CD4-positive, alpha-beta T cell (primary cell): Measurements from ENCODE around the gene RASSF8. TPM values are rescaled to one million over a fixed set of nuclear protein-coding genes. Genes with fewer than 3 reads are reported as not detected.
A peak's percentile ranks its signal among the peaks of the same experiment; 100 is the strongest.

Experiments used
- ATAC-seq: fragments of 200-7000 bp; cut with Tn5 transposase; one replicate; pipeline ENCODE4 v1.10.0; 2022; ENCODE audit warnings: mild to moderate bottlenecking; ENCODE audit not compliant: poor library complexity
- CTCF ChIA-PET: fragments of 350-600 bp; sonication (Branson Sonifier 250); formaldehyde crosslinking; loops from one replicate; lab custom pipeline; 2021; ENCODE audit warnings: antibody characterized with exemption, inconsistent platforms; lab: Charles Lee
- POLR2A ChIA-PET: fragments of 350-600 bp; sonication (Branson Sonifier 250); formaldehyde crosslinking; loops from one replicate; lab custom pipeline; 2021; ENCODE audit warnings: antibody characterized with exemption, inconsistent platforms; lab: Charles Lee
- DNase-seq, 14 experiments: peaks; one replicate each; pipeline ENCODE4 v3.0.0-alpha.2; 2013 to 2020; ENCODE audit warnings: mixed read lengths in 2 of 14
- H3K27ac ChIP-seq, 2 donors: one replicate each; pipeline versions ENCODE4 v1.5.1 to v1.7.0; 2013; ENCODE audit warnings: low read length in 2 of 2, low read depth in 1 of 2, mild to moderate bottlenecking in 1 of 2
- H3K27me3 ChIP-seq, 2 experiments: 1 replicate in 1 of 2; 2 replicates in 1 of 2; pipeline versions ENCODE4 v1.6.1 to v1.7.0; 2013; ENCODE audit warnings: low read length in 2 of 2, control low read depth in 1 of 2, mild to moderate bottlenecking in 1 of 2, moderate library complexity in 1 of 2; ENCODE audit not compliant: insufficient read depth in 2 of 2, control insufficient read depth in 1 of 2
- H3K36me3 ChIP-seq: one replicate; pipeline ENCODE4 v1.6.1; 2013; ENCODE audit warnings: low read length, control low read depth; ENCODE audit not compliant: insufficient read depth
- H3K4me1 ChIP-seq: one replicate; pipeline ENCODE4 v1.6.1; 2013; ENCODE audit warnings: low read length, control low read depth; ENCODE audit not compliant: insufficient read depth
- H3K4me3 ChIP-seq: one replicate; pipeline ENCODE4 v1.5.1; 2013; ENCODE audit warnings: mild to moderate bottlenecking, low read length, moderate library complexity
- H3K9me3 ChIP-seq, 2 experiments: 1 replicate in 1 of 2; 2 replicates in 1 of 2; pipeline versions ENCODE4 v1.6.1 to v1.7.0; 2013; ENCODE audit warnings: low read length in 2 of 2, mild to moderate bottlenecking in 2 of 2, control low read depth in 1 of 2, moderate library complexity in 1 of 2; ENCODE audit not compliant: control insufficient read depth in 1 of 2, insufficient read depth in 1 of 2
- H3K27ac Mint-ChIP-seq: one replicate; pipeline ENCODE4 v1.8.0; 2020; ENCODE audit warnings: mixed read lengths
- H3K27me3 Mint-ChIP-seq: one replicate; pipeline ENCODE4 v1.8.0; 2021; ENCODE audit warnings: mixed read lengths
- H3K36me3 Mint-ChIP-seq: one replicate; pipeline ENCODE4 v1.8.0; 2021; ENCODE audit warnings: low read depth, mixed read lengths
- H3K4me1 Mint-ChIP-seq: one replicate; pipeline ENCODE4 v1.8.0; 2021; ENCODE audit warnings: low read depth, mixed read lengths
- H3K4me3 Mint-ChIP-seq: one replicate; pipeline ENCODE4 v1.8.0; 2020; ENCODE audit warnings: mild to moderate bottlenecking, mixed read lengths
- H3K9me3 Mint-ChIP-seq: one replicate; pipeline ENCODE4 v1.8.0; 2020; ENCODE audit warnings: mixed read lengths
- CTCF ChIP-seq: fragments of 200-600 bp; IDR thresholded peaks from one replicate; pipeline ENCODE4 v1.8.0; 2022; ENCODE audit warnings: antibody characterized with exemption, mild to moderate bottlenecking
- intact Hi-C, 2 experiments: fragments of 100-400 bp; cut with DNase I in 1 of 2; cut with micrococcal nuclease in 1 of 2; formaldehyde crosslinking; loops; one replicate each; pipeline versions ENCODE4 v1.15.1 to v1.9.0; 2023 to 2025; cut with DNase I, micrococcal nuclease
- total RNA-seq, 174 experiments: library from RNA in 2 of 174; stranded (reverse) in 2 of 174; gene quantifications; one replicate each; pipeline ENCODE4 v1.2.3 and lab custom pipeline; 2021 to 2026

RASSF8 gene
- total RNA-seq, 2 experiments from 2014 or later, result 0.71 to 1.4 TPM

- intact Hi-C loops, result loop anchor here in 1 of 2 experiments (5.0 to 10.0 kb wide), 4 partner anchors 721 to 1411 kb away; partner anchors contain the start of genes ITPR2 and PPFIBP1
- H3K27me3 ChIP-seq, result peaks cover 3 to 20% of the 10 kb centered on the region in 2 experiments
These were observed 155.6 kb downstream of the RASSF8 start for GRCh38 chr12:26113853-26114719.

GRCh38 chr12:26114720-26115401 is 156.4 kb downstream of the RASSF8 start:
- ChIA-PET CTCF (interaction anchor here (0.8 to 1.2 kb wide), 2 partner anchors 9 to 17 kb away, joined by 3 read pairs; no protein-coding TSS in a partner anchor), POLR2A (interaction anchor here (1.1 to 1.5 kb wide), 2 partner anchors 8 to 9 kb away, joined by 3 to 6 read pairs; no protein-coding TSS in a partner anchor)

More at GRCh38 chr12:26113853-26114719, 155.6 kb downstream of the RASSF8 start:
- Mint-ChIP-seq H3K9me3 (no peaks in the 10 kb centered on the region), H3K27me3 (peaks cover 32% of the 10 kb centered on the region), H3K4me1 (peaks cover 4% of the 10 kb centered on the region), H3K27ac (peak overlapping the region; percentile 45), H3K36me3 (no peaks in the 10 kb centered on the region), H3K4me3 (peak overlapping the region; percentile 87)
- CTCF ChIA-PET, result interaction anchor here (0.8 to 1.2 kb wide), 2 partner anchors 10 to 17 kb away, joined by 3 read pairs; no protein-coding TSS in a partner anchor
- H3K4me1 ChIP-seq, result peaks cover 12% of the 10 kb centered on the region
- POLR2A ChIA-PET, result interaction anchor here (1.1 to 1.5 kb wide), 2 partner anchors 9 to 10 kb away, joined by 3 to 6 read pairs; no protein-coding TSS in a partner anchor
- H3K36me3 ChIP-seq, result no peaks in the 10 kb centered on the region
- H3K27ac ChIP-seq, result no peak overlapping the region
- H3K4me3 ChIP-seq, result peak overlapping the region; percentile 57
- DNase-seq (peak; percentile 45 to 87 (median 66)), ATAC-seq (peak; percentile 76)
- no peak for TF ChIP-seq CTCF
- peaks cover 0 to 3% of the 10 kb centered on the region in 2 experiments for H3K9me3 ChIP-seq

More at GRCh38 chr12:26114720-26115401, 156.4 kb downstream of the RASSF8 start:
- H3K36me3 Mint-ChIP-seq, result no peaks in the 10 kb centered on the region
- Histone ChIP-seq H3K27ac (no peak overlapping the region), H3K4me1 (peaks cover 12% of the 10 kb centered on the region), H3K9me3 (peaks cover 0 to 3% of the 10 kb centered on the region in 2 experiments), H3K27me3 (peaks cover 6 to 27% of the 10 kb centered on the region in 2 experiments), H3K4me3 (peak overlapping the region; percentile 57), H3K36me3 (no peaks in the 10 kb centered on the region)
- peaks cover 39% of the 10 kb centered on the region for H3K27me3 Mint-ChIP-seq
- H3K9me3 Mint-ChIP-seq, result no peaks in the 10 kb centered on the region
- no peak for TF ChIP-seq CTCF
- H3K27ac Mint-ChIP-seq, result peak overlapping the region; percentile 45
- intact Hi-C loops, result loop anchor here in 1 of 2 experiments (5.0 to 10.0 kb wide), 4 partner anchors 720 to 1410 kb away; partner anchors contain the start of genes ITPR2 and PPFIBP1
- ATAC-seq (no peak), DNase-seq (no peak)
- peak overlapping the region; percentile 87 for H3K4me3 Mint-ChIP-seq
- peaks cover 4% of the 10 kb centered on the region for H3K4me1 Mint-ChIP-seq
